Myocyte (in vitro differentiated cells): ENCODE measurements around the gene PDS5B. TPM values are rescaled to one million over a fixed set of nuclear protein-coding genes. Genes with fewer than 3 reads are reported as not detected.
"Not testable (repeated sequence)": the region's sequence is repeated elsewhere in the genome, so short reads cannot be mapped to it uniquely, and the experiment has no call there.

Source experiments
- DNase-seq: peaks from one replicate; pipeline ENCODE4 v3.0.0-alpha.2; 2012; ENCODE audit warnings: low read depth
- total RNA-seq: library from RNA; depleted of rRNA; stranded (reverse); fragments of >200 nt; gene quantifications from 2 replicates; pipeline ENCODE4 v1.2.3, GENCODE V29; 2014

PDS5B gene
- total RNA-seq, 1 donor from 2014 or later = 15.0 TPM

- DNase-seq = peak; percentile 2
Measured at GRCh38 chr13:32783067-32783466, 196.8 kb downstream of the PDS5B start.

GRCh38 chr13:32790731-32791130 lies 204.5 kb downstream of the PDS5B start:
- peak; percentile 2 for DNase-seq

GRCh38 chr13:32791545-32792172 lies 205.4 kb downstream of the PDS5B start:
- DNase-seq = no peak

- DNase-seq = no peak
Measured at GRCh38 chr13:32796754-32797153, 210.5 kb downstream of the PDS5B start.

- no peak for DNase-seq
Measured at GRCh38 chr13:32802159-32802558, 215.9 kb downstream of the PDS5B start.

- peak; percentile 22 for DNase-seq
Measured at GRCh38 chr13:32804673-32805230, 218.5 kb downstream of the PDS5B start.

GRCh38 chr13:32811297-32811800 lies 225.1 kb downstream of the PDS5B start:
- DNase-seq = peak; percentile 51

GRCh38 chr13:32821149-32821688 lies 235.0 kb downstream of the PDS5B start:
- no peak for DNase-seq

- DNase-seq = no peak
Measured at GRCh38 chr13:32822771-32823170, 236.5 kb downstream of the PDS5B start.

GRCh38 chr13:32823597-32823996 lies 237.3 kb downstream of the PDS5B start:
- DNase-seq = no peak

- no peak for DNase-seq
Measured at GRCh38 chr13:32824061-32824460, 237.8 kb downstream of the PDS5B start.

- peak; percentile 54 for DNase-seq
Measured at GRCh38 chr13:32824675-32825074, 238.4 kb downstream of the PDS5B start.

- DNase-seq = no peak
Measured at GRCh38 chr13:32825481-32825880, 239.2 kb downstream of the PDS5B start.

GRCh38 chr13:32826372-32826771 lies 240.1 kb downstream of the PDS5B start:
- not testable (repeated sequence) for DNase-seq

Other genes starting within 250 kb of the PDS5B start
- gene N4BP2L1, start 158.3 kb upstream of the PDS5B start, total RNA-seq = 2.4 and 5.9 TPM in 2 replicates
- gene N4BP2L2, start 47.7 kb upstream of the PDS5B start, total RNA-seq = 218 and 400 TPM in 2 replicates